Measurements from ENCODE around the gene ZNF516. TPM values are rescaled to one million over a fixed set of nuclear protein-coding genes. Genes with fewer than 3 reads are reported as not detected.

Gene ZNF516
- total RNA-seq, 1 experiment from 2014 or later, result 16.6 TPM

- DNase-seq (ENCODE audit: low read depth, low spot score), result no peak
- in situ Hi-C loops (cut with HindIII; ENCODE audit: low pct_unique_long_range_greater_than_20kb, low sequenced_read_pairs), result loop anchor here (25.0 kb wide), 1 partner anchor 458 kb away; no protein-coding TSS in a partner anchor
These were observed 40.6 kb downstream of the ZNF516 start for GRCh38 chr18:76454418-76454817.

GRCh38 chr18:76453932-76454331 lies 41.1 kb downstream of the ZNF516 start:
- DNase-seq (ENCODE audit: low read depth, low spot score), result no peak
- in situ Hi-C loops (cut with HindIII; ENCODE audit: low pct_unique_long_range_greater_than_20kb, low sequenced_read_pairs), result loop anchor here (25.0 kb wide), 1 partner anchor 458 kb away; no protein-coding TSS in a partner anchor

GRCh38 chr18:76453057-76453561 lies 41.9 kb downstream of the ZNF516 start:
- in situ Hi-C loops (cut with HindIII; ENCODE audit: low pct_unique_long_range_greater_than_20kb, low sequenced_read_pairs), result loop anchor here (25.0 kb wide), 1 partner anchor 459 kb away; no protein-coding TSS in a partner anchor
- DNase-seq (ENCODE audit: low read depth, low spot score), result no peak

GRCh38 chr18:76452357-76452756 lies 42.7 kb downstream of the ZNF516 start:
- in situ Hi-C loops (cut with HindIII; ENCODE audit: low pct_unique_long_range_greater_than_20kb, low sequenced_read_pairs), result loop anchor here (25.0 kb wide), 1 partner anchor 460 kb away; no protein-coding TSS in a partner anchor
- no peak for DNase-seq (ENCODE audit: low read depth, low spot score)

- peak; percentile 56 for DNase-seq (ENCODE audit: low read depth, low spot score)
- in situ Hi-C loops (cut with HindIII; ENCODE audit: low pct_unique_long_range_greater_than_20kb, low sequenced_read_pairs), result loop anchor here (25.0 kb wide), 1 partner anchor 461 kb away; no protein-coding TSS in a partner anchor
These were observed 43.4 kb downstream of the ZNF516 start for GRCh38 chr18:76451396-76452331.

- DNase-seq (ENCODE audit: low read depth, low spot score), result peak; percentile 42
- in situ Hi-C loops (cut with HindIII; ENCODE audit: low pct_unique_long_range_greater_than_20kb, low sequenced_read_pairs), result loop anchor here (25.0 kb wide), 1 partner anchor 462 kb away; no protein-coding TSS in a partner anchor
These were observed 44.3 kb downstream of the ZNF516 start for GRCh38 chr18:76450452-76451395.

- no peak for DNase-seq (ENCODE audit: low read depth, low spot score)
These were observed 46.0 kb downstream of the ZNF516 start for GRCh38 chr18:76449111-76449453.

GRCh38 chr18:76448256-76449110 lies 46.6 kb downstream of the ZNF516 start:
- no peak for DNase-seq (ENCODE audit: low read depth, low spot score)
- in situ Hi-C loops (cut with HindIII; ENCODE audit: low pct_unique_long_range_greater_than_20kb, low sequenced_read_pairs), result no loop called here

More at GRCh38 chr18:76449111-76449453, 46.0 kb downstream of the ZNF516 start:
- in situ Hi-C loops (cut with HindIII; ENCODE audit: low pct_unique_long_range_greater_than_20kb, low sequenced_read_pairs), result no loop called here

- in situ Hi-C loops (cut with HindIII; ENCODE audit: low pct_unique_long_range_greater_than_20kb, low sequenced_read_pairs), result no loop called here
- DNase-seq (ENCODE audit: low read depth, low spot score), result no peak
These were observed 47.7 kb downstream of the ZNF516 start for GRCh38 chr18:76447258-76447890.

- in situ Hi-C loops (cut with HindIII; ENCODE audit: low pct_unique_long_range_greater_than_20kb, low sequenced_read_pairs), result no loop called here
- no peak for DNase-seq (ENCODE audit: low read depth, low spot score)
These were observed 48.5 kb downstream of the ZNF516 start for GRCh38 chr18:76446321-76447257.

- no peak for DNase-seq (ENCODE audit: low read depth, low spot score)
- in situ Hi-C loops (cut with HindIII; ENCODE audit: low pct_unique_long_range_greater_than_20kb, low sequenced_read_pairs), result no loop called here
These were observed 49.3 kb downstream of the ZNF516 start for GRCh38 chr18:76445741-76446232.

GRCh38 chr18:76445275-76445674 lies 49.8 kb downstream of the ZNF516 start:
- in situ Hi-C loops (cut with HindIII; ENCODE audit: low pct_unique_long_range_greater_than_20kb, low sequenced_read_pairs), result no loop called here
- no peak for DNase-seq (ENCODE audit: low read depth, low spot score)

- in situ Hi-C loops (cut with HindIII; ENCODE audit: low pct_unique_long_range_greater_than_20kb, low sequenced_read_pairs), result no loop called here
- DNase-seq (ENCODE audit: low read depth, low spot score), result no peak
These were observed 50.5 kb downstream of the ZNF516 start for GRCh38 chr18:76444446-76445105.

GRCh38 chr18:76443519-76444445 lies 51.3 kb downstream of the ZNF516 start:
- DNase-seq (ENCODE audit: low read depth, low spot score), result no peak
- in situ Hi-C loops (cut with HindIII; ENCODE audit: low pct_unique_long_range_greater_than_20kb, low sequenced_read_pairs), result no loop called here
